HG03280 (cell line): ENCODE measurements around the gene BCAM.
"Not testable (repeated sequence)": the region's sequence is repeated elsewhere in the genome, so short reads cannot be mapped to it uniquely, and the experiment has no call there.

Source experiments
- ATAC-seq: cut with Tn5 transposase; IDR thresholded peaks from one replicate; pipeline ENCODE4 v1.9.1; 2021; ENCODE audit warnings: mild to moderate bottlenecking, moderate library complexity; ENCODE audit not compliant: unreplicated experiment

The BCAM gene

GRCh38 chr19:44848036-44848811 is 39.3 kb downstream of the BCAM start:
- ATAC-seq = no peak

- no peak for ATAC-seq
Observed at GRCh38 chr19:44848812-44849447, 40.0 kb downstream of the BCAM start.

GRCh38 chr19:44850641-44851109 is 41.8 kb downstream of the BCAM start:
- no peak for ATAC-seq

DNA sequence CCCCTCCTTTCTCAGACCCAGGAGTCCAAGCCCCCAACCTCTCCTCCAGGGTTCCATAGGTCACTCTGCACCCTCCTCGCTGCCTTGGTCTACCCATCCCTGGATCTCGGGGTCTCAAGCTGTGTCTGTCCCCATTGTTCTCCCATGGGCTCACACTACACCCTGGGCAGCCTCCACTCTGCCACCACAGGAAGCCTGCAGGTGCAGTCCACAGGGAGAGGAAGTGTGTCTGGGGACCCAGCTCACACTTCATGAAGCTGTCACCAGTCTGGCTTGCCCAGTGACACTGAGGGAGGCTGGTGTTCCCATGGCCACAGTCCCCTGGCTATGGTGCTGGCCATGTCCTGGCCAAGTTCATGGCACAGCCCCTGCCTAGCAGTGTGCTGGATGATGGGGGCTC is 42.5 kb downstream of the BCAM start:
- ATAC-seq = no peak

- ATAC-seq = no peak
Observed at GRCh38 chr19:44855606-44856005, 46.7 kb downstream of the BCAM start.

DNA sequence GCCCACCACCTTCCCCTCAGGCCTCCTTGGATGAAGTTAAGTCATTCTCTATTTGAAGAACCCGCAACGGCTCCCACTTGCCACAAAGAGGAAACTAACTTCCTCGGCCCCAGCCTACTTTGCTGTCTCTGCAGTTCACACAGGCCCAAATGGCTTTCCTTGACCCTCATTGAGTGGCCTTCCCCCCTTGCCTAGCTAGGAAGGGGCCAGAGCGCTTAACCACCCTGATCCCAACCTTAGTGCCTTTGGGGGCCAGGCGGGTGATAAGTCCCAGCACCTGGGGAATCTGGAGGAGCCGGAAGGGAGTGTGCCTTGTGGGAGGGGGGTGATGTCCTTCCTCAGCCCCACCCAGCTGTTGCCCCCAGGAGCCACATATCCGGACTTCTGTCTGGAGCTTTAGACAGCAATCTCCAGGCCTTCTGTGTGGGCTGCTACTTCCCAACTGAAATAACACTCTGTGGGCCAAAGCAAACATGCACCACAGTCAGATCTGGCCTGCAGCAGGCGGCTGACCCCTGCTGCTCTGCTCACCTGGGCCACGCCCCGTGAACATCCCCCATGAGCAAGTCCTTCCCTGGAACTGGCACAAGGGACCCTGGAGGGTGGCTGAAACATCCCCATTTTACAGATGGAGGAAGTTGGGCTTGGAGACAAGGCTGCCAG is 47.6 kb downstream of the BCAM start:
- ATAC-seq = no peak

DNA sequence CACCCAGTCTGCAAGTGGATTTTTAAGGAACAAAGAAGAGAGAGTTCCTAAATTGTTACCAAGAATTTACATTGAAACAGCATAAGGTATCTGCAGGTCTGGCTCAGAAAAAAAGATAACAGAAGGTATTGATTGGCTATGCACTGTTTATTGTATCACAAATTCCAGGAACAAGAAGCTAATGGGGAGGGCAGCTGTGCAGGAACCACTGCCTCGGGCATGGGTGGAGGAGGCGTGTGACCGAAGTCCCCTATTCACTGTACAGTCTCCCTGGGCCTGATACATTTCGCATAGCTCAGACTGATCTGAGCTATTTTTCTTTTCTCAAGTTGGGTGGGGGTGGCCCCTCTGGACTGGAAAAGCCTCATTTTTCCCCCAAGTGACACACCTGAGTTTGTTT is 48.9 kb downstream of the BCAM start:
- no peak for ATAC-seq

DNA sequence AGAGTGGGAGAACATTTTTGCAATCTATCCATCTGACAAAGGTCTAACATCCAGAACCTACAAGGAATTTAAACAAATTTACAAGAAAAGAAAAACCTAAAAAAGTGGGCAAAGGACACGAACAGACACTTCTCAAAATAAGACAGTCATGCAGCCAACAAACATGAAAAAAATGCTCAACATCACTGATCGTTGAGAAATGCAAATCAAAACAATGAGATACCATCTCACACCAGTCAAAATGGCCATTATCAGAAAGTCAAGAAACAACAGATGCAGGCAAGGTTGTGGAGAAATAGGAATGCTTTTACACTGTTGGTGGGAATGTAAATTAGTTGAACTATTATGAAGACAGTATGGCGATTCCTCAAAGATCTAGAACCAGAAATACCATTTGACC is 52.7 kb downstream of the BCAM start:
- ATAC-seq = not testable (repeated sequence)

DNA sequence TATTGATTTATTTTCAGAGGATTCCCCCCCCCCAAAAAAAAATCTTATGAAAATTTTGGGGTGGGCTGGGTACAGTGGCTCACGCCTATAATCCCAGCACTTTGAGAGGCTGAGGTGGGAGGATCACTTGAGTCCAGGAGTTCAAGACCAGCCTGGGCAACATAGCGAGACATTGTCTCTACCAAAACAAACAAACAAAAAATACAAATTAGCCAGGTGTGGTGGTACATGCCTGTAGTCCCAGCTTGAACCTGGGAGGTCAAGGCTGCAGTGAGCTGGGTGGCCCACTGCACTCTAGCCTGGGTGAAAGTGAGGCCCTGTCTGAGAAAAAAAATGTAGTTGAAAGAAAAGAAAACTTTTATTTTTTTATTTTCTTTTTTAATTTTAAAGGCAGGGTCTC is 55.1 kb downstream of the BCAM start:
- no peak for ATAC-seq

DNA sequence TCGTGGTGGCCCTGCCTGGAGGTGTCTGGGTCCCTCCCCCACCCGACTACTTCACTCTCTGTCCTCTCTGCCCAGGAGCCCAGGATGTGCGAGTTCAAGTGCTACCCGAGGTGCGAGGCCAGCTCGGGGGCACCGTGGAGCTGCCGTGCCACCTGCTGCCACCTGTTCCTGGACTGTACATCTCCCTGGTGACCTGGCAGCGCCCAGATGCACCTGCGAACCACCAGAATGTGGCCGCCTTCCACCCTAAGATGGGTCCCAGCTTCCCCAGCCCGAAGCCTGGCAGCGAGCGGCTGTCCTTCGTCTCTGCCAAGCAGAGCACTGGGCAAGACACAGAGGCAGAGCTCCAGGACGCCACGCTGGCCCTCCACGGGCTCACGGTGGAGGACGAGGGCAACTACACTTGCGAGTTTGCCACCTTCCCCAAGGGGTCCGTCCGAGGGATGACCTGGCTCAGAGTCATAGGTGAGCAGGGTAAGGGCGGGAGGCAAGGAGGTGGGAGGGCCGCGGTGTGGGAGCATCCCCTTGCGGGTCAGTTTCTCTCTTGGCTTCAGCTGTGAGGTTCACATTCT is 56.4 kb downstream of the BCAM start:
- ATAC-seq = no peak

DNA sequence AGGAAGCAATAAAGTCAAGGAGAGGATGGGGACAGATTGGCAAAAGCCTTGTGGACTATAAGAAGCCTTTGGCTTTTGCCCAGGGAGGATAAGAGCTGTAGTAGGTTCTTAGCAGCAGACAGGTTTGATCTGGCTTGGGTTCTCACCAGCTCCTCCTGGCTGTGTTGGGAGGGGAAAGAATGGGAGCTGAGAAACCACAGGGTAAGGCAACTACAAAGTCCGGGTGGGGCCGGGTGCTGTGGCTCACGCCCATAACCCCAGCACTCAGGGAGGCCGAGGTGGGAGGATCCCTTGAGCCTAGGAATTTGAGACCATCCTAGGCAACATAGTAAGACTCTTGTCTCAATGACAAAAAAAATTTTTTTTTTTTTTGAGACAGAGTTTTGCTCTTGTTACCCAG is 57.8 kb downstream of the BCAM start:
- no peak for ATAC-seq

DNA sequence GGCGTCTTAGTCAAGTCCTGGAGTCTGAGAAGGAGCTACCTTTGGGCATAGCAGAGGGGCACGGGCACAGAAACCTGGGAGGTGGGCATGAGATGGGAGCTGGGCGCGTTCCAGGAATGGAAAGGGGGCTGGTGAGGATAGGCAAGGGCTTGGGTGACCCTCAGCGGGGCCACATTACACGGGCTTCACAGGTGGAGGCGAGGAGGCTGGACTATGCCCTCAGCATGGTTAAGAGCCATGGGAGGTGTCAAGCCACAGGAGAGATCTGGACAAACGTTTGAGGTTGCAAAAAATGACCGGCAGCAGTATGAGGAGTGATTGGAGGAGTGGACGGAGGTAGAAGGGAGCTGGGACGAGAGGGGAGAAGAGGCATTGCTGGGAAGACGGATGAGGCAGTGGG is 58.7 kb downstream of the BCAM start:
- no peak for ATAC-seq

DNA sequence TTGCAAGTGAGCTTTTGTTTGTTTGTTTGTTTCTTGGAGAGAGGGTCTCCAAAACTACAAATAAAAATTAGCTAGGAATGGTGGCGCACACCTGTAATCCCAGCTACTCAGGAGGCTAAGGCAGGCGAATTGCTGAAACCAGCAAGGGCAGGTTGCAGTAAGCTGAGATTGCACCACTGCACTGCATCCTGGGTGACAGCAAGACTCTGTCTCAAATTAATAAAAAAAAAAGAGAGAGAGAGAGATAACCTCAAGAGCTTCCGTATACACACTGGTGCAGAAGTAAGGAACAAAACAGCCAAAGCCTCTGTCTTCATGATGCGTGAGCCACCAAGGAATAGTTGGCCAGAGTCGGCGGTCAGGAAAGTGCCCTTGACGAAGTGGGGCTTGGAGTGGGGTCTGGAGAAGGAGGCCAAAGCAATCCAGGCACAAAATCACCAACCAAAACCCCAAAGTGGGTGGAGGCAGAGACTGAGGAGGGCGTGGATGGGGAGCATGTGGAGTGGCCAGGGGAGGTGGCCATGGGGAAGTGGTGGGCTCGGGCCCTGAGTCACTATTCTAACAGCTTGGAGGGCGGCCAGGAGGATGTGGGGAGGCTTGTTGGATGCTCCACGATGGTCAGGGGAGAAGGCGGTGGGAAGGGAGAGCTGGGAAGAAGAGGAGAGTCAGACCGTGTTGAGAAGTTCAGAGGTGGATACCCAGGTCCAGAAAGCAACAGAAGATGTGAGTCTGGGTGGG is 61.0 kb downstream of the BCAM start:
- no peak for ATAC-seq
